Stimulated activated CD4-positive, alpha-beta T cell treated with anti-CD3 and anti-CD28 coated beads, TNF-alpha, amount 100 ng/mL, for 24 hours (primary cell): ENCODE results near the gene ZNF699.
A peak's percentile ranks its signal among the peaks of the same experiment; 100 is the strongest.
"Not testable (repeated sequence)": the region's sequence is repeated elsewhere in the genome, so short reads cannot be mapped to it uniquely, and the experiment has no call there.

ENCODE experiments used
- DNase-seq, 3 experiments: peaks; one replicate each; pipeline ENCODE4 v3.0.0-alpha.2; 2020; ENCODE audit warnings: low read depth in 3 of 3

Gene ZNF699

DNA sequence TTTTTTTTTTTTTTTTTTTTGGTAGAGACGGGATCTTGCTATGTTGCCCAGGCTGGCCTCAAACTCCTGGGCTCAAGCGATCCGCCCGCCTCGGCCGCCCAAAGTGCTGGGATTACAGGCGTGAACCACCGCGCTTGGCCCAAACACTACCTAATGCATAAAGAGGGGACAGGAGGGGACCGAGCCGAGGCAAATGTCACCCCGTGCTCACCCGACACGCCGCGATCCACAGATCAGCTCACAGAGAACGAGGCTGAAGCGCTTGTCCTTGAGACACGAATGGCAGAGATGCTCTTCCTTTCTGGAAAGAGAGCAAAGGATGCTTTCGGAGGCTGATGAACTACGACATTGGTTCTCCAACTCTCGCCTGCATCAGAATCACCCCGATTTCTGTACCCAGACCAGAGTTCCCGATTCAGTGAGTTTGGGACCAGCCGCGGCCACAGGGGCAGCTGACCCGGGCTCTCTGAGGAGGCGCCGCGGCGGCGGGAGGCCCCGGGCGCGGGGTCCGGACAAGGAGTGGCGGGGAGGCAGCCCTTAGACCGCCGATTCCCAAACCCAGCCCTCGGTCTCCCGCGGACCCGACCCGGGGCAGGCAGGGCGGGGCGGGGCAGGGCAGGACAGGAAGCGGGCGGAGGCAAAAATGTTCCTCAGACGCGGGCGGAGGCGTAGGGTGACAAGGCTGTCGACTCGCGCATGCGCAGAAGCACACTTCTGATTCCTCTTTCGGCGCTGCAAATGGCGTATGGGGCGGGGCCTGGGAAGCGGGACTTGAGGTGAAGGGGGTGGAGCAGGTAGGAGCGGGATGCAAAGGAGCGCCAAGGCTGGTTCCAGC, at the start of gene ZNF699:
Gene ZNF699 (minus strand): TSS at position 700 of the 835 bp plus-strand sequence. CDS start 4,719 bp downstream, outside the sequence.
- DNase-seq, result peak; percentile 96 to 99 (median 98)

DNA sequence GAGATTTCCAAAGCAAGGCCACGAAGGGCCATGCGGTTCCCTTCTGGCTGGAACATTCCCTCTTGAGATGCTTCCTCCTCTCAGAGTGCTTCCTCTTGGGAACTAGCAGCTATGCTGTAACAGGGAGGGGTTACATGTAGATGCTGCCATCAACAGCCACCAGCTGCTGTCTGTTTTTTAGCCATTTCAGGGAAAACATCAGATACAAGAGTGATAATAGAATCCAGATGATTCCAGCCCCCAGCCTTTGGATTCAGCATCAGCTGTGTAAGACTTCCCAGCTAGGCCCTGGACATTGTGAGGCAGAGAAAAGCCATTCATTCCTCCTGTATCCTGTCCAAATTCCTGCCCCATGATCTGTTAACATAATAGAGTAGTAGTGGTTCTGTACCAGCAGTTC, 45.0 kb upstream of the ZNF699 start:
- DNase-seq, result no peak

DNA sequence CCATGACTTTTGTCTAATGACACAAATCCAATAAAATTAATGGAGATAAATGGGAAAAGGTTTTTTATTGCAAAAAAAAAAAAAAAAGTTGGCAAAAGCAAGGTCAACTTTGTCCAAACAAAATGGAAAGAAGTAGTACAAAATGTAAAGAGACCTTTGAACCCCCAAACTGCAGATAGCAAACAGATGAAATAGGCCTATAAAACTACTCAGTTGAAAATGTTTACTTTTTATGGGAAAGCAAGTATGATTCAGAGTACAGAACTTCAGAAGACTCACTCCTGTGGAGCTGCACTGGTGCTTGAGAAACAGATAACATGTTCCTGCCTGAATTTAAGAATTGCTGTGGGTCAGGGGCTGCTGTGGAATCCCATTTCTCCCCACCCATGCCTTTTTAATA, 43.4 kb upstream of the ZNF699 start:
- no peak for DNase-seq

DNA sequence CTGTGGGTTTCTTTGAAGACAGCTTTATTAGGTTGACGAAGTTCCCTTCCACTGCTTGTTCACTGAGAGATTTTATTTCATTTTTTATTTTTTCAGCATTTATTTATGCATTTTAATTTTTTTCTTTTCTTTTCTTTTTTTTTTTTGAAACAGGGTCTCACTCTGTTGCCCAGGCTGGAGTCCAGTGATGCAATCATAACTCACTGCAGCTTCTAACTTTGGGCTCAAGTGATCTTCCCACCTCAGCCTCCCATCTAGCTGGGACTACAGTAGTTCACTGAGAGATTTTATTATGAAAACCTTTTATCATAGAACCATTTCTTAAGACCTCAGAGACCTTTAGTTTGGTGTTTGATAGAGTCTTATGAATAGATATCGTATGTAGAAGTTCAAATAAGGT, 42.9 kb upstream of the ZNF699 start:
- DNase-seq, result no peak

DNA sequence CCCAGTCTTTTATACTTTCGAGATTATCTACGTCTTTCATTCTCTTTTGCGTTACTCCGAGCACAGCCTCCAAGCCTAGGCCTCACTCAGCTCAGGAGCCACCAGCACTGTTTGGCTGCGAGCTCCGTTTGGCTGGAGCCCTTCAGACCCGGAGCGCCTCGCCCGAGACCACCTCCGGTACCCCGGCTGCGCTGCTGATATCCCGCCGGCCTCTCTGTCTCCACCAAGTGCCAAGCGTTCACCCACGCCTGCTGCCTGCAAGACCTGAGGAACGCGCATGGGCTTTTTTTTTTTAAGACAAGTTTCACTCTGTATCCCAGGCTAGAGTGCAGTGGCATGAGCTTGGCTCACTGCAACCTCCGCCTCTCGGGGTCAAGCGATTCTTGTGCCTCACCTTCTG, 39.0 kb upstream of the ZNF699 start:
- DNase-seq, result no peak

DNA sequence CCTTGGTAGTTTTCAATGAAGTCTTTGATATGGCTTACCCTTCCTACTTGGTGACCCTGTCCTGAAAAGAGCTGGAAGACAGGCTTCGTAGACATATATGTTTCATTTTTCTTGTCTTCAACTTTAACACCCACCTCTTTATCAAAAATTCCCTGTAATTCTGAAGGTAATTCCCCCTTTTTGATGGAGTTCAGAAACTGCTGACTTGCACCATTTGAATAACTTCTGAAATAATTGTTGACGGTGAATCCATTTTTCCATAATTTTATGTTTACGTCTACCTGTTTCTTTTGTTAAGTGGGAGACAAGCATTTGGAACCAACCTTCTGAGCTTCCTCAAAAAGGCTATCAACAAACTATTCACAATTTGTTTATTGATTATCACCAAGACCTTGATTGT, 38.6 kb upstream of the ZNF699 start:
- no peak for DNase-seq

DNA sequence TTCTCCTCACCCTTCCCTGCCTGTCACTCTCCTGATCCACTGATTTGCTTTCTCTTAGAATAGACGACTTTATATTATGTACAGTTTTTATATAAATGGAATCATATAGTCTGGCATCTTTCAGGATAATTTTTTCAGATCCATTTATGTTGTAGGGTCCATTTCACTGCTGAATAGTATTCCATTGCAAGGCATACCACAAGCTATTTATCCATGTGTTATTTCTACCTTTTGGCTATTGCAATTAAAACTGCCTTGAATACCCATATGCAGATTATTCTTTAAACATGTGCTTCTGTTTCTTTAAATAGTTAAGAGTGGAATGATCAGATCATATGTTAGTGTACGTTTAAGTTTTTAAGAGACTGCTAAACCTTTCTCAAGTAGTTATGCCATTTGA, 35.4 kb upstream of the ZNF699 start:
- DNase-seq, result no peak

DNA sequence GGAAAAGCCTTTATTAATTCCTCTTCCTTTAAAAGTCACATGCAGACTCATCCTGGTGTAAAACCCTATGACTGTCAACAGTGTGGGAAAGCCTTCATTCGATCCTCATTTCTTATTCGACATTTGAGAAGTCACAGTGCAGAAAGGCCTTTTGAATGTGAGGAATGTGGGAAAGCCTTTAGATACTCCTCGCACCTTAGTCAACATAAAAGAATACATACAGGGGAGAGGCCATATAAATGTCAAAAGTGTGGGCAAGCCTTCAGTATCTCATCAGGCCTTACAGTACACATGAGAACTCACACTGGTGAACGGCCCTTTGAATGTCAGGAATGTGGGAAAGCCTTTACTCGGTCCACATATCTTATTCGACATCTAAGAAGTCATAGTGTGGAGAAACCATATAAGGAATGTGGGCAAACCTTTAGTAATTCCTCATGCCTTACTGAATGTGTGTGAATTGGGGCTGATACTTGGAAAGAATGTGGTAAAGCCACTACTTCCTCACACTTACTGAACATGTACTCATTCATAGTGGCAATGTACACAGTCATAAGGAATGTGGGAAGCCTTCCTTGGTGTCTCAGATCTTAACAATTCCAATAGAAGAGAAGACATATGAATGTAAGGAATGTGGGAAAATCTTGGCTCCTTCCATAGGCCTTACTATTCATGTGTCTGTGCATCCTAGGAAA, 33.1 kb upstream of the ZNF699 start:
- no peak for DNase-seq

DNA sequence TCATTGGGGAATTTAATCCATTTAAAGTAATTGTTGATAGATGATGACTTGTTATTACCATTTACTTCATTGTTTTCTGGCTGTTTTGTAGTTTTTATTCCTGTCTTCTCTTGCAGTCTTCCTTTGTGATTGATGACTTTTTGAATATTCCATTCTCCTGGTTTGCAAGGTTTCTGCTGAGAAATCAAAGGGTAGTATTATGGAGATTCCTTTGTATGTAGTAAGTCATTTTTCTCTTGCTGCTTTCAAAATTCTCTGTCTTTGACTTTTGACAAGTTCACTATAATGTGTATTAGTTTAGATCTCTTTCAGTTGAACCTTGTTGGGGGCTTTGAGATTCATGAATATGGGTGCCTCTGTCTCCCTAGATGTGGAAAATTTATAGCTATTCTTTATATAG, 20.4 kb upstream of the ZNF699 start:
- DNase-seq, result no peak

DNA sequence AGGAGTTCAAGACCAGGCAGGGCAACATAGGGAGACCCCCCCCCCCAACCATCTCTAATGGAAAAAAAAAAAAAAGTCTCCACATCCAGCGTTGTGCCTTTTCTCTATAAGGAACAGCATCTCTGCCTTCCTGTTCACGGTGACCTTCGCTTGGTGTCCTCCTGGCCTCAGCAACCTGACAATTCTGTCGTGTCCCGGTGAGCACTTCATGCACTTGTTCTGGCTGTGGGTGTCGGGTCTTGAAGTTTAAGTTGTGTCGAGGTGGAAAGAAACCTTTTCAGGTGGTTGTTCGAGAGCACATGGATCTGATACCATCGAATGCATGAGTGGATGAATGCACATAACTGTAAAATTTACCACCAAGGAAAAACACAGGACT, 14.9 kb upstream of the ZNF699 start:
- no peak for DNase-seq

DNA sequence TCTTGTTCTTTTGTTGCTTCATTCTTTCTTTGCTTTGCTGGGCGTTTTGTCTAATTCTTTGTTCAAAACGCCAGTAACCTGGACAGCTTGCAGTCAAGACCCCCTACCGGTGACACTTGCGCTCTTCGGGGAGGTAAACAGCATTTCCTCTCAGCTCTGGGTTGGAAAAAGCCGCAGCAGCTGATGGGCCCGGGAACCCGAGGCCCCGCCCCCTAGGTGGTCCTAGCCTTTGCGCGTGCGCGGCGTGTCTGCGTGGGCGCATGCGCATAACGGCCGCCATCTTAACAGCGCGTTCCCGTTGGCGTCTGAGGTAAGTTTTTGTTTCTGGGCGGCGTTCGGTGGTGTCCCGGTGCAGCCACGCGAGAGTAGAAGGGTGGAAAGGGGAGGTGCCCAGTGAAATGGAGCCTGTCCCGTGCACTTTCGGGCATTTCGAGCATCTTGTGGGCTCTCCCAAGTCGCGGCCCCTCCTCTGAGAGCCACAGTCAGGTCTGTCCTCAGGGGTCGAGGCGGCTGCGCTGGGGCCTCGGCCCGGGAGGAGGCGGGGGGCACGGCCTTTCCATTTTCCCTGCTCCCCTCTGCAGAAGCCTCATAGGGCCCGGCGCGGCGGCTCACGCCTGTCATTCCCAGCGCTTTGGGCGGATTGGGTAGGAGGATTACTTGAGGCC, 14.4 kb upstream of the ZNF699 start, which contains the start of gene ZNF559:
Gene ZNF559 (plus strand): TSS at position 261 of the 665 bp plus-strand sequence. CDS start 14,371 bp downstream, outside the sequence.
- DNase-seq, result peak; percentile 91 to 97 (median 94)

DNA sequence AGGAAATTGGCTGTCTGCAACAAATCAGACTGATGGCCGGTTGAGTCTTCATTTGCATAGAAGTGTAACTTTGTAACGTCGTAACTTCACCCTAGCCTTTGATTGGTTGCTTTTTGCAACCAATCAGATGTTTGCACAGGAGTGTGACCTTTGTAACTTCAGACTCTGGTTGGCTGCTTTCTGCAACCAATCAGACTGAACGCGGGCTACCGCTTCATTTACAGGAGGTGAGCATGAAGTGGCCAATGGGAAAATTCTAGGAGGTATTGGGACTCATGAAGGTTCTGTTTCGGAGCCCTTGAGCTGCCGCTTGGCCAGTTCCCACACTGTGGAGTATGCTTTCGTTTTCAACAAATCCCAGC, 13.9 kb upstream of the ZNF699 start:
- peak in 2 of 3 experiments; percentile 15 to 23 for DNase-seq

DNA sequence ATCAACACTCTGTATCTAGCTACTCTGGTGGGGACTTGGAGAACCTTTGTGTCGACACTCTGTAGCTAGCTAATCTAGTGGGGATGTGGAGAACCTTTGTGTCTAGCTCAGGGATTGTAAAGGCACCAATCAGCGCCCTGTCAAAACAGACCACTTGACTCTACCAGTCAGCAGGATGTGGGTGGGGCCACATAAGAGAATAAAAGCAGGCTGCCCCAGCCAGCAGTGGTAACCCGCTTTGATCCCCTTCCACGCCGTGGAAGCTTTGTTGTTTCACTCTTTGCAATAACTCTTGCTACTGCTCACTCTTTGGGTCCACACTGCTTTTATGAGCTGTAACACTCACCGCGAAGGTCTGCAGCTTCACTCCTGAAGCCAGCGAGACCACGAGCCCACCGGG, 12.6 kb upstream of the ZNF699 start:
- not testable (repeated sequence) for DNase-seq

DNA sequence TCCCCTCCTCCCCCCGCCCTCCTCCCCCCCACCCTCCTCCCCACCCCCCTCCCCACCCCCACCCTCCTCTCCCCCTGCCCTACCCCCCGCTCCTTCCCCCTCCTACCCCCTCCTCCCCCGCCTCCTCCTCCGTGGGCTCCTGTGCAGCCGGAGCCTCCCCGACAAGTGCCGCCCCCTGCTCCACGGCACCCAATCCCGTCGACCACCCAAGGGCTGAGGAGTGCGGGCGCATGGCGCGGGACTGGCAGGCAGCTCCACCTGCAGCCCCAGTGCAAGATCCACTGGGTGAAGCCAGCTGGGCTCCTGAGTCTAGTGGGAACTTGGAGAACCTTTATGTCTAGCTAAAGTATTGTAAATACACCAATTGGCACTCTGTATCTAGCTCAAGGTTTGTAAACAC, 12.1 kb upstream of the ZNF699 start:
- DNase-seq, result not testable (repeated sequence)

DNA sequence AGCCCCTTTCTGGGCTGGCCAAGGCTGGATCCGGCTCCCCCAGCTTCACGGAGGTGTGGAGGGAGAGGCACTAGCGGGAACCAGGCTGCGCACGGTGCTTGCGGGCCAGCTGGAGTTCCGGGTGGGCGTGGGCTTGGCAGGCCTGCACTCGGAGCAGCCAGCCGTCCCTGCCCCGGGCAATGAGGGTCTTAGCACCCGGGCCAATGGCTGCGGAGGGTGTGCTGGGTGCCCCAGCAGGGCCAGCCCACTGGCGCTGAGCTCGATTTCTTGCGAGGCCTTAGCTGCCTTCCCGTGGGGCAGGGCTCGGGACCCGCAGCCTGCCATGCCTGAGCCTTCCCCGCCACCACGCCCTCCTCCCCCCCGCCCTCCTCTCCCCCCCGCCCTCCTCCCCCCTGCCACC, 11.7 kb upstream of the ZNF699 start:
- no peak for DNase-seq

DNA sequence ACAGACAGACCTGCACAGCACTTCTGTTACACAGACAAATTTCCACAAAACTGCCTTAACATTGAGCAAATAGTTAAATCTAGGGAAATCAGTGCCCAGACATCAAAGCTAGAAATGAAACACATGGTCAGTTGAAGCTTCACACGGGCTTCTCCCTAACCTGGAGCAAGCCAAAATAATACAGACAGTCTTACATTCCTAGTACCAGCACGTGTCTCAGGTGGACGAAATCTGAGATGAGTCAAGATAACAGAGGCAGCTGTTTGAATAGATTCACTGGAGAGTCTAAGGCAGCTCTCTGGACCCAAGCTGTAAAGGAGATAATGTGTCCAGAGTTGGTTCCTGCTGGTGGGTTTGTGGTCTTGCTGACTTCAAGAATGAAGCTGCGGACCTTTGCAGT, 4.1 kb upstream of the ZNF699 start:
- DNase-seq, result no peak

DNA sequence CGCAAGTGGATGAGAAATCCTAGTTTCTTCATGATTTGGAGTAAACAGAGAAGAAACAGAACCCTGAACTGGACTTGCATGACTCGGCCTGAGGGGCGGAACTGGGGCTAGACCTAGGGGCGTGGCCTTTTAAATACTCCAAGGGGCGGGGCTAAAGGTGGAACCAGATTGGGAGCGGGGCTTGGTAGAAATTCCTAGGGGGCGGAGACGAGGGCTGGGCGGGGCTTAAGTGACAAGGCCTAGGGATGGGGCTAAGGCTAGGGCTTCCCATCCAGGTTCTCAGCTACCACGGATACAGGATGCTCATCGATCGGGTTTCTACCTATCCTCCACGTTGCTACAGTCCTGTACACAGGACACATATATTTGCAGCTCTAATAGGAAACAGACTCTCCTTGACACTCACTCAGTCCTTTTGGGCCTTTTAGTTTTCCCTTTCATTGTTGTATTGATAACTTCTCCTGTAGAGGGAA, 372 bp upstream of the ZNF699 start:
- DNase-seq, result peak in 2 of 3 experiments; percentile 70 to 84

DNA sequence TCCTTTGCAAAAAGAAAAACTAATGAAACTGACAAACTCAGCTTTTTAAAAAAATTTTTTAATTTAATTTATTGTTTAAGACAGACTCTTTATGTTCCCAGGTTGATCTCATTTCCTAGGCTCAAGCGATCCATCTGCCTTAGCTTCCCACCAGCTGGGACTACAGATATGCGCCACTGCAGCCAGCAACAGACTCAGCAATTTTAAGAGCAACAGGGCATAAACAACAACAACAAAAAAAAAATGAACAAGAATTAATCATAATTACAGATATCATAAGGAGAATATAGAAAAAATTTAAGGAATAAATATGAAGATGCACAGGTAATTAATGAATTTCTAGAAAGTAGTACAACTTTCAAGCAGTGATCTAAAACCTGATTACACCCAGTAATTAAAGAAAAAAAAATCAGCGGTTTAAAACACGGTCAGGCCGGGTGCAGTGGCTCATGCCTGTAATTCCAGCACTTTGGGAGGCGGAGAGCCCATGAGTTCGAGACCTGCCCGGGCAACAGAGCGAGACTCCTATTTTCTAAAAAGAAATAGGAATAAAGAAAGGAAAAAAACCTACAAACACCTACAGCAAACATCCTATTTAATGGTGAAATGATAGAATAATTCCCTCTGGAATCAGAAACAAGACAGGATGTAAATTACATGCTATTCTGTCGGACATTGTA, 1.4 kb downstream of the ZNF699 start:
- DNase-seq, result no peak

DNA sequence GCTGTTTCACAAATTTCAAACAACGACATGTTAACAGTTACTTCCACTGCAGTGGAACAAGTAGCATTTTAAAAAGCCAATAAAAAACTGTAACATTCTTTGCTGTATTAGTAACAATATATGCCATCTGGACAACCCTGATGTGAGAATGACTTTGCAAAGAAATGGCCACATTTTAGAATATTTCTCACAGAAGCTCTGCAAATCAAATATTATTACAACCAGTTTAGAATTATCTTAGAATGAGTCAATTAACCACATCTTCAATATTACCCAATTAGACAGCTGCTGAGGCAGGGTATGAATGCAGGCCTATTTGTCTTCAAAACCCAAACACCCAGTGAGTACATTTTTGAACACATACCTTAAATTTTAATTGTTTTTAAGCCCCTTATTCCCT, 3.2 kb downstream of the ZNF699 start:
- DNase-seq, result no peak

DNA sequence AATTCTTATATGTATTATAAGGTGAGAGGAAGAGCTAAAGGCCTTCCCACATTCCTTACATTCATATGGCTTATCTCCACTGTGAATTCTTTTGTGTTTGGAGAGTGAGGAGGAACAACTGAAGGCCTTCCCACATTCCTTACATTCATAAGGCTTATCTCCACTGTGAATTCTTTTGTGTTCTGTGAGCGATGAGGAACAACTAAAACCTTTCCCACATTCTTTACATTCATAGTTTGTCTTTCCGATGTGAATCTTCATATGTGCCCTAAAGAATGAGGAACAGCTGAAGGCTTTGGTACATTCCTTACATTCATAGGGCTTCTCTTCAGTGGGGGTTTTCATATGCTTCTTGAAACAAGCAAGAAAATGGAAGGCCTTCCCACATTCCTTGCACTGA, 13.3 kb downstream of the ZNF699 start:
- DNase-seq, result no peak

DNA sequence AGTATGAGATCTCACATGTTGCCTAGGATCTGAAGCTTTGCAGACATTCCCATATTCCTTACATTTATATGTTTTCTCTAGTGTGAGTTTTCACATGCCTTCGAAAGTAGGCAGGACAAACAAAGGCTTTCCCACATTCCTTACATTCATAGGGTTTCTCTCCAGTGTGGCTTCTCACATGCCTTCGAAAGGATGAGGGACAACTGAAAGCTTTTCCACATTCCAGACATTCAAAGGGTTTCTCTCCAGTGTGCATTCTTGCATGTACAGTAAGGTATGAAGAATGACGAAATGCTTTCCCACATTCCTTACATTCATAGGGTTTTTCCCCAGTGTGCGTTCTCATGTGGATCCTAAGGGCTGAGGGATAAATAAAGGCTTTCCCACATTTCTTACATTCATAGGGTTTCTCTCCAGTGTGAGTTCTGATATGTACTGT, 14.2 kb downstream of the ZNF699 start:
- no peak for DNase-seq
